DMS53 treated with DMSO at 0.1 percent for 48 hours (cell line): ENCODE data around the gene FNDC11.
A peak's percentile ranks its signal among the peaks of the same experiment; 100 is the strongest.

Experiments
- DNase-seq: peaks from one replicate; lab custom pipeline; 2025; ENCODE audit not compliant: unreplicated experiment; lab: John Stamatoyannopoulos, UW

The FNDC11 gene

GRCh38 chr20:63578224-63579016, 24.5 kb downstream of the FNDC11 start:
- DNase-seq, result no peak

DNA sequence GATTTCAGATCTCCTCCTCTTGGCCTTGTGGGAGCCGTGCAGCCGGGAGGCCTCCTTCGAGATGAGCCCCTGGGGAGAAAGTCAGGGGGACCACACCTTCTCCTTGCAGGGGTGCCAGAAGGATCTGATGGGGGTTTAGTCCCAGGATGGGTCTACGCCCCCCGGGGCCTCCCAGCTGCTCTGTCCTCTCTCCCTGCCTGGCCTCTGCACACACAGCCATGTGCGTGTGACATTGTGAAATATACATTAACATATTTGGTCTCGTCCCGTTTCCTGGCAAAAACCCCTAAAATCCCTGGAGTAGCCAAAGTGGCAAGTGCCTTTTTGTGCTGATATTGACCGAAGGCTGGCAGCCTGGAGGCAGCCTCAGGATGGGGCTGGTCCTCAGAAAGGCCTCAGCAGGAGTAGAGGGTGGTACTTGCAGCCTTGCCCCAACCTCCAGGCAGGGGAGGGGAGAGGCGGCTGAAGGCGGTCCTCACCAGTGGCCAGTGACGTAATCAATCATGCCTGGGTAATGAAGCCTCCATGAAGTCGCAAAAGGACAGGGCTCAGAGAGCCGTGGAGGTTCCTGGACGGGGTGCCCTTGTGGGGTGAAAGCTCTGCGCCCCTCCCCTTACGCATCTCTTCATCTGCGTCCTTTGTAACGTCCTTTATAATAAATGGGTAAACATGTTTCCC, 25.2 kb downstream of the FNDC11 start:
- DNase-seq, result no peak

DNA sequence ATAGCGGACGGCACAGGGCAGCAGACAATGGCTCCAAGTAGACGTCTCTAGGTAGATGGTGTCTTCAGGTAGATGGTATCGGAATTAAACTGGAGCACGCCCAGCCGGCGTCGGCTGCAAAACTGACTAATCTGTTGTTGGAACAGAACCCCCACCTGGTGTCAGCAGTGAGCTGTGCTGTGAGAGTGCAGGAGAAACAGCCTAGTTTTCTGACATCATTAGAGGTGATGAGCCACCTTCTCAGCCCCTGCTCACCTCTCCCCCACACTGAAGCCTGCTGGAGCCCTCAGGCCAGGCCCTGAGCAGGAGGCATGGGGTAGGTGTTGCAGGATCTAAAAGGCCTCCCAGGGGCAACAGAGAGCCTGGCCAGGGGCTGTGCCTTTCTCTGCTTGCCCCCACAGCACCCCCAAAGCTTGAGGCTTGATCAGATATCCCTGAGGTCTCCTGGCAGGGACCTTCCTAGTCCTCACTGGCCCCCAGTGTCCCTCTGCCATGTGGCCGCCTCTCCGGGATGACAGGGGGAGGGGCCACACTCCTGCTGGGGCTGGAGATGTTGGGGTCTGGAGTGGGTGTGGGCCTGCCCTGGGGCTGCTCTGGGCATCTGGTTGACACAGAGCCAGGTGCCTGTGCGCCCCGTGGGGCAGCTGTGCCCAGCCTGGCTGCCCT, 27.0 kb downstream of the FNDC11 start:
- peak; percentile 35 for DNase-seq

DNA sequence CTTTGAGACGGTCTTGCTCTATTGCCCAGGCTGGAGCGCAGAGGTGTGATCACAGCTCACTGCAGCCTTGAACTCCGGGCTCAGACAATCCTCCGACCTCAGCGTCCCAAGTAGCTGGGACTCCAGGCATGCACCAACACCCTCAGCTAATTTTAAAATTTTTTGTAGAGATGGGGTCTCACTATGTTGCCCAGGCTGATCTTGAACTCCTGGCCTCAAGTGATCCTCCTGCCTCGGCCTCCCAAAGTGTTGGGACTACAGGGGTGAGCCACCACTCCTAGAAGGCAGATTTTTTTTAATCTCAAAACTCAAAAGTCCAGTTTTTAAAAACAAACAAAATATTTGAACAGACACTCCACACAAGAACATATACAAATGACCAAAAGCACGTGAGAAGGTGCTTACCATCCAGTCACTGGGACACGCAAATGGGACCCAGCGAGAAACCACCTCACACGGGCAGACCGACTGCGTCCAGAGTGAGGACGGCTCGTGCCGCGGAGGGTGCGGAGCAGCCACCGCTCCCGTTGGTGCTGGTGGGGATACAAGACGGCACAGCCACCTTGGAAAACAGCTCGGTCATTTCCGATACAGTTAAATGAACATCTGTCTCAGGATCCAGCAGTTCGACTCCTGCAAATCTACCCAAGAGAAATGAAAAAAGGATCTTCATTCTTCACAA, 28.6 kb downstream of the FNDC11 start:
- no peak for DNase-seq

- no peak for DNase-seq
Observed at GRCh38 chr20:63585616-63586565, 31.9 kb downstream of the FNDC11 start.

GRCh38 chr20:63586797-63587196, 32.8 kb downstream of the FNDC11 start:
- DNase-seq, result no peak

GRCh38 chr20:63587256-63587655, 33.3 kb downstream of the FNDC11 start:
- no peak for DNase-seq

DNA sequence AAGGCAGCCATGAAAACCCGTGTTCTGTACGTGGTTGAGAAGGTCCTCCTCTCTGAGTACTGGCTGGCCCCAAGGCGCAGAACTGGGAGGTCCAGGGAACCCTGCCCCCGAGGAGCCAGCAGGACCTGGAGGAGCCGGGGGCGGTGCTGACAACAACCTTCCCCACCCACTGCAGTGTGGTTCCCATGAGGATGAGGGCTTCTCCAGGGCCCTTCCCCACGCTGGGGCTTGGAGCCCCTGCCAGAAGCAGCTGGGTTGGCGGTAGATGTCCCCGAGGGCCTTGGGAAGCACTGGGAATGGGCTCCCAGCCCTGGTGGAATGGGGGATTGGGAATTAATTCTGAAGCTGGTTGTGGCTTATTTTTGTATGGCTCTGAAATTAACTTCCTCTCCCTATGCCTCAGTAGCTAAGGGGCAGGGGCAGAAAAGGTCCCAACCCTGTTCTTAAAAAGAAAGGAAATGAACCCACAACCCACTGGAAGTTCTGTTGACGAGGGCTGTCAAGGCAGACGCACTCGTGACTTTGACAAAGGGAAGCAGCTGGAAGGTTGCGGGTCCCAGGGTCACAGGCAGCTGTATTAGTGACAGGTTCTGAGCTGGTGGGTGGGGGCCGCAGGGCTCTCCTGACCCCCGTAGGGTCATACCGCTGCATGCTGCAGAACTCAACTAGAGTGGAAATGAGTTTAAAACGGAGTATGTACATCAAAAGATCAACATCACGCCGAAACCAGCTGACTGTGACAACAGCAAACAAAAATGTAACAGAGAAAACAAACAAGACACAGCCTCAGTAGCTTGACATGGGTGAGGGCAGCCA, 34.0 kb downstream of the FNDC11 start:
- DNase-seq, result peak; percentile 19

GRCh38 chr20:63588641-63589041, 34.7 kb downstream of the FNDC11 start:
- no peak for DNase-seq

- DNase-seq, result no peak
Observed at GRCh38 chr20:63589261-63590217, 35.6 kb downstream of the FNDC11 start.

GRCh38 chr20:63590218-63591146, 36.5 kb downstream of the FNDC11 start:
- no peak for DNase-seq

DNA sequence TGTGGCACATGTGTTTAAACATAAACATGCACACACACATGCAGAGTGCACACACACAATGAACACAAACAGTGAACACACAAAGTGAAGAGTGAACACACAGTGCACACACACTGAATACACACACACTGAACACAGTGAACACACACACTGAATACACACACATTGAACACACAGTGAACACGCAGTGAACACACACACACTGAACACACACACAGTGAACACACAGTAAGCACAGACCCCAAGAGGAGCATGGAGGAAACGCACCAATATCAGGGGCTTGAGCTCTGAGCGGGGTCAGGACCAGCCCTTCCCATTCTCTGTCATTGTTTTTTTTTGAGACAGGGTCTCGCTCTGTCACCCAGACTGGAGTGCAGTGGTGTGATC, 37.2 kb downstream of the FNDC11 start:
- no peak for DNase-seq

DNA sequence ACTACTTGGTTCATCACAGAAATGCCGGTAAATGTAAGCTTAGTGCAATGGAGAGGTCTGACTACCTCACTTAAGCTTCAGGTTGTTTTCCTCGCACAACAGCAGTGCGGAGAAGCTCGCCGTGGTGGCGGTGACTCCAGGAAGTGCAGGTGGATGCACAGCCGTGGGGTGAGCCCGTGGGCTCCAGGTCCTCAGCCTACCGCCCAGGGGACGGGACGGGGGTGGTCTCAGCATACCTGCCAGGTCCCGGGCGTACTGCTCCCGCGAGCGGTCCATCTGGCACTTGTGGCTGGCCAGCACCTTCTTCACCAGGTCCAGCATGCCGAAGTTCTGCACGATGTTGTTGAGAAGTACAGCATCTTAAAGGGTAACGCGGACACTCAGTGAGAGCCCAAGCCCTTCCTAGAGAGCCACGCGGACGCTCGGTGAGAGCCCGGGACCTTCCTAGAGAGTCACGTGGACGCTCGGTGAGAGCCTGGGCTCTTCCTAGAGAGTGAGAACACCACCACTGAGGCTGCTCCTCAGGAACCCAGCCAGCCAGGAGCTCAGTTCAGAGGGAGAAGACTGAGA, 37.9 kb downstream of the FNDC11 start:
- no peak for DNase-seq

DNA sequence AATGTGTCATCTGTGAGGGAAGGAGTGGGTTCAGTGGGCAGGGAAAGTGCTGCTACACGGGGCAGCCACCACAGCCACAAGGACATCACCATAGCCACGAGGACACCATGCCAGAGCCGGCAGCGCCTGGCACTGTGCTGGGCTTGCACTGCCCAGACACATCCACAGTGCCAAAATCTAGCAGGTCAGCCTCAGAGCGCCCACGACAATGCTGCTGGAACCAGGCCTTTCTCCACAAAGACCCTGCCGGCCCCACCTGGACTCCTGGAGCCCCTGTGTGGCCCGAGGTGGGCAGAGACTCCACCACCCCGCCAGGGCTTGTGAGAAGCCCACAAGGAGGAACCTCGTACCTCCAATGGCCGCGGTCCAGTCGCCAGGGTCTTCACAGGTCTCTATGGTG, 38.7 kb downstream of the FNDC11 start:
- no peak for DNase-seq

GRCh38 chr20:63594043-63594561, 40.1 kb downstream of the FNDC11 start:
- no peak for DNase-seq

GRCh38 chr20:63595416-63596127, 41.6 kb downstream of the FNDC11 start:
- no peak for DNase-seq
